SK-N-SH (cell line): ENCODE data around the gene ZG16B. TPM values are rescaled to one million over a fixed set of nuclear protein-coding genes. Genes with fewer than 3 reads are reported as not detected.

Experiments used
- CTCF ChIA-PET: fragments of 300-600, 350-600 bp; formaldehyde crosslinking; extraction: SDS; loops from one replicate; lab custom pipeline; 2021; lab: Yijun Ruan, JAX
- POLR2A ChIA-PET: fragments of 350-600 bp; sonication (Branson Sonifier 250); formaldehyde crosslinking; extraction: SDS; loops from one replicate; lab custom pipeline; 2020; ENCODE audit warnings: antibody characterized with exemption, inconsistent platforms; lab: Yijun Ruan, JAX
- DNase-seq: peaks from one replicate; pipeline ENCODE4 v3.0.0; 2012
- H2AFZ ChIP-seq: fragments of 200-600 bp; sonication (generic); 2 replicates; pipeline ENCODE4 v1.8.1; 2016; ENCODE audit warnings: antibody characterized with exemption, mild to moderate bottlenecking, low read depth
- H3F3A ChIP-seq: fragments of 200-600 bp; sonication (generic); replicated peaks from 2 replicates; pipeline ENCODE3; 2016; ENCODE audit warnings: antibody characterized with exemption, mild to moderate bottlenecking; ENCODE audit not compliant: insufficient read depth
- H3K27ac ChIP-seq, 2 experiments: fragments of 200-500 bp in 1 of 2; fragments of 200-600 bp in 1 of 2; sonication (Bioruptor generic) in 1 of 2; sonication (generic), shearing (Covaris generic) in 1 of 2; 2 replicates each; pipeline versions ENCODE4 v1.5.1 to v1.6.1; 2014 to 2016; ENCODE audit warnings: low read depth in 2 of 2, inconsistent platforms in 1 of 2, low read length in 1 of 2, mild to moderate bottlenecking in 1 of 2, mixed read lengths in 1 of 2
- H3K27me3 ChIP-seq: fragments of 200-600 bp; sonication (generic), shearing (Covaris generic); 2 replicates; pipeline ENCODE4 v1.6.1; 2016; ENCODE audit warnings: mixed run types; ENCODE audit not compliant: insufficient read depth
- H3K36me3 ChIP-seq, 2 experiments: fragments of 200-500 bp in 1 of 2; fragments of 200-600 bp in 1 of 2; sonication (Bioruptor generic) in 1 of 2; sonication (generic) in 1 of 2; replicated peaks in 1 of 2; 2 replicates each; pipeline versions ENCODE3 to v1.5.1; 2014 to 2016; ENCODE audit warnings: low read length in 1 of 2, mild to moderate bottlenecking in 1 of 2; ENCODE audit not compliant: insufficient read depth in 2 of 2, control insufficient read depth in 1 of 2
- H3K4me1 ChIP-seq, 2 experiments: fragments of 200-500 bp in 1 of 2; fragments of 200-600 bp in 1 of 2; sonication (Bioruptor generic) in 1 of 2; sonication (generic), shearing (Covaris generic) in 1 of 2; 2 replicates each; pipeline versions ENCODE4 v1.5.1 to v1.6.1; 2014 to 2016; ENCODE audit warnings: low read depth in 1 of 2, low read length in 1 of 2, mixed run types in 1 of 2; ENCODE audit not compliant: insufficient read depth in 2 of 2, control insufficient read depth in 1 of 2
- H3K4me2 ChIP-seq: fragments of 200-600 bp; sonication (generic), shearing (Covaris generic); 2 replicates; pipeline ENCODE4 v1.6.1; 2017; ENCODE audit warnings: mixed run types
- H3K4me3 ChIP-seq, 2 experiments: fragments of 200-500 bp in 1 of 2; fragments of 200-600 bp in 1 of 2; sonication (Bioruptor generic) in 1 of 2; sonication (generic), shearing (Covaris generic) in 1 of 2; 2 replicates each; pipeline versions ENCODE4 v1.5.1 to v1.8.1; 2014 to 2016; ENCODE audit warnings: low read depth in 2 of 2, inconsistent platforms in 1 of 2, low read length in 1 of 2, mild to moderate bottlenecking in 1 of 2, mixed read lengths in 1 of 2, moderate library complexity in 1 of 2
- H3K79me2 ChIP-seq: fragments of 200-600 bp; sonication (generic); 2 replicates; pipeline ENCODE4 v1.8.1; 2017; ENCODE audit warnings: mild to moderate bottlenecking; ENCODE audit not compliant: insufficient read depth
- H3K9ac ChIP-seq: fragments of 200-600 bp; sonication (generic); 2 replicates; pipeline ENCODE4 v1.6.1; 2017; ENCODE audit warnings: mixed run types
- H3K9me2 ChIP-seq: fragments of 200-600 bp; sonication (generic); 2 replicates; pipeline ENCODE4 v1.6.1; 2017; ENCODE audit warnings: mixed run types
- H3K9me3 ChIP-seq: fragments of 200-600 bp; sonication (generic); 2 replicates; pipeline ENCODE4 v1.6.1; 2017; ENCODE audit warnings: mixed run types, mild to moderate bottlenecking, moderate library complexity
- H4K20me1 ChIP-seq: fragments of 200-600 bp; sonication (generic); 2 replicates; pipeline ENCODE4 v1.6.1; 2017; ENCODE audit warnings: mild to moderate bottlenecking, mixed run types; ENCODE audit not compliant: insufficient read depth
- CHD2 ChIP-seq: fragments of 150-350 bp; IDR thresholded peaks from 2 replicates; pipeline ENCODE4 v1.6.1; 2018; ENCODE audit warnings: low read length; ENCODE audit not compliant: partially characterized antibody
- EP300 ChIP-seq, 2 experiments: IDR thresholded peaks; 2 replicates each; pipeline versions ENCODE4 v1.4.0 to v1.6.1; 2012; ENCODE audit warnings: borderline replicate concordance in 1 of 2, low read depth in 1 of 2, low read length in 1 of 2
- FOSL2 ChIP-seq: IDR thresholded peaks from 2 replicates; pipeline ENCODE4 v1.4.0; 2012; ENCODE audit warnings: low read depth, mild to moderate bottlenecking, moderate library complexity, borderline replicate concordance
- GATA2 ChIP-seq: sonication (generic); formaldehyde crosslinking; IDR thresholded peaks from 2 replicates; pipeline ENCODE4 v1.5.0; 2020; ENCODE audit warnings: mild to moderate bottlenecking, missing genetic modification reagents
- JUND ChIP-seq: IDR thresholded peaks from 2 replicates; pipeline ENCODE4 v1.4.0; 2012
- MXI1 ChIP-seq: IDR thresholded peaks from 2 replicates; pipeline ENCODE4 v1.6.1; 2012; ENCODE audit warnings: mild to moderate bottlenecking, low read depth, low read length, improper control_type of control experiment
- RCOR1 ChIP-seq: fragments of 150-350 bp; IDR thresholded peaks from 2 replicates; pipeline ENCODE4 v1.6.1; 2017; ENCODE audit warnings: antibody characterized with exemption, low read length
- SMC3 ChIP-seq: IDR thresholded peaks from 2 replicates; pipeline ENCODE4 v1.6.1; 2012; ENCODE audit warnings: low read depth, low read length, improper control_type of control experiment
- TAF1 ChIP-seq: IDR thresholded peaks from 2 replicates; pipeline ENCODE4 v1.6.1; 2012; ENCODE audit warnings: low read depth, mild to moderate bottlenecking, low read length, moderate library complexity, borderline replicate concordance
- TEAD4 ChIP-seq: IDR thresholded peaks from 2 replicates; pipeline ENCODE4 v1.4.0; 2012; ENCODE audit warnings: mild to moderate bottlenecking, borderline replicate concordance; ENCODE audit not compliant: insufficient read depth
- WGBS: methylation state at CpG from one replicate; pipeline ENCODE4 v1.1.6; 2017; ENCODE audit warnings: low lambda C conversion rate; 5-methylcytosine and 5-hydroxymethylcytosine counted together
- polyA plus RNA-seq, 3 experiments: library from polyadenylated mRNA; depleted of rRNA; stranded (reverse); fragments of >200 nt; gene quantifications; 2 replicates each; pipeline ENCODE4 v1.2.3, GENCODE V29; 2012
- TF ChIP-seq, protein P1 (sequence below): fragments of 200-600 bp; sonication (generic); IDR thresholded peaks from 2 replicates; pipeline ENCODE4 v1.6.1; 2017; ENCODE audit warnings: antibody characterized with exemption, mild to moderate bottlenecking, moderate library complexity
- TF ChIP-seq, protein P2 (sequence below): IDR thresholded peaks from 2 replicates; pipeline ENCODE4 v1.6.1; 2012; ENCODE audit warnings: mild to moderate bottlenecking, low read depth, low read length, moderate library complexity
- TF ChIP-seq, protein P3 (sequence below): fragments of 150-350 bp; IDR thresholded peaks from 2 replicates; pipeline ENCODE4 v1.6.1; 2017; ENCODE audit warnings: antibody characterized with exemption, low read length, low read depth, borderline replicate concordance
- TF ChIP-seq, protein P4 (sequence below): IDR thresholded peaks from 2 replicates; pipeline ENCODE4 v1.4.0; 2012; ENCODE audit warnings: low read depth, borderline replicate concordance

ZG16B gene
- polyA plus RNA-seq, 1 of the 3 experiments (the other 2 are of a cell fraction): 0.26 TPM

DNA sequence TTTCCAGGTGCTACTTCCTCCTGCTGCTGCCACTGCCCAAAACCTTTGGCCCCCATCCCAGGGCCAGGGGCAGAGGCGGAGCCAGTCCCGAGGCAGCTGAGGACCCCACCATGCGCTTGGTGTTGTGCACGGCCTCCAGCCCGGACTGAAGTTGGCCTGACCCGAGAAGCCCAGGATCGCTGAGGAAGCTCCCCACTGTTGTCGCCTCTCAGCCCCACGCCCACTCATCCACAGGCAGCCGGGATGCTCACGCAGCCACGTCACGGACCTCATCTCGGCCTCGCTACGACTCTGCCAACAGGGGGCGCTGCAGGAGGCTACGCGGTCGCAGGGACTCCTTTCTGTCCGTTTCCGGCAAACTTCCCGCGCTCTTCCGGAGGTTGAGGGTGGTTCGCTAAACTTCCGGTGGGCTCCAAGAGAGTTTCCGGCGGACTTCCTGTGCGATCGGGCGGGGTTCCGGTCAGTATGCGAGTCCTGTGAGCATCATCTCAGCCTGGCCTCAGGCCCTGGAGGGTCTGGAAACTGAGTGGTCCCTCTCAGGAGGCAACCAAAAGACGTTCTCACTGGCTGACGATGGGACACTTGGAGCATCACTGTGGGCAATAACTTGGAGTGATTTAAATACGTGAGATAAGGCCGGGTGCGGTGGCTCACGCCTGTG, 12.4 kb downstream of the ZG16B start:
- no peaks in the 10 kb centered on the region for H3K36me3 ChIP-seq
- H3K9ac ChIP-seq: no peak overlapping the region
- TF ChIP-seq CHD2: no peak
- TF ChIP-seq, protein P1, sequence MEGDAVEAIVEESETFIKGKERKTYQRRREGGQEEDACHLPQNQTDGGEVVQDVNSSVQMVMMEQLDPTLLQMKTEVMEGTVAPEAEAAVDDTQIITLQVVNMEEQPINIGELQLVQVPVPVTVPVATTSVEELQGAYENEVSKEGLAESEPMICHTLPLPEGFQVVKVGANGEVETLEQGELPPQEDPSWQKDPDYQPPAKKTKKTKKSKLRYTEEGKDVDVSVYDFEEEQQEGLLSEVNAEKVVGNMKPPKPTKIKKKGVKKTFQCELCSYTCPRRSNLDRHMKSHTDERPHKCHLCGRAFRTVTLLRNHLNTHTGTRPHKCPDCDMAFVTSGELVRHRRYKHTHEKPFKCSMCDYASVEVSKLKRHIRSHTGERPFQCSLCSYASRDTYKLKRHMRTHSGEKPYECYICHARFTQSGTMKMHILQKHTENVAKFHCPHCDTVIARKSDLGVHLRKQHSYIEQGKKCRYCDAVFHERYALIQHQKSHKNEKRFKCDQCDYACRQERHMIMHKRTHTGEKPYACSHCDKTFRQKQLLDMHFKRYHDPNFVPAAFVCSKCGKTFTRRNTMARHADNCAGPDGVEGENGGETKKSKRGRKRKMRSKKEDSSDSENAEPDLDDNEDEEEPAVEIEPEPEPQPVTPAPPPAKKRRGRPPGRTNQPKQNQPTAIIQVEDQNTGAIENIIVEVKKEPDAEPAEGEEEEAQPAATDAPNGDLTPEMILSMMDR: peak; percentile 50
- DNase-seq: peak; percentile 55
- ChIA-PET CTCF (interaction anchor here (1.0 to 2.4 kb wide), 3 partner anchors 19 to 26 kb away, joined by 3 to 11 read pairs (median 6); no protein-coding TSS in a partner anchor), POLR2A (no interaction called here)
- H2AFZ ChIP-seq: no peak overlapping the region
- H3K4me2 ChIP-seq: no peak overlapping the region
- H3K79me2 ChIP-seq: no peaks in the 10 kb centered on the region
- H3K4me3 ChIP-seq: no peak overlapping the region
- 83% methylated on average over 33 of the region's 40 CpGs for WGBS
- H3K9me3 ChIP-seq: no peaks in the 10 kb centered on the region
- H3K9me2 ChIP-seq: no peaks in the 10 kb centered on the region
- H3K27ac ChIP-seq: no peak overlapping the region
- no peaks in the 10 kb centered on the region for H3K27me3 ChIP-seq
- no peaks in the 10 kb centered on the region for H3F3A ChIP-seq
- no peaks in the 10 kb centered on the region for H4K20me1 ChIP-seq
- no peaks in the 10 kb centered on the region; a peak in 1 of 4 replicates for H3K4me1 ChIP-seq

DNA sequence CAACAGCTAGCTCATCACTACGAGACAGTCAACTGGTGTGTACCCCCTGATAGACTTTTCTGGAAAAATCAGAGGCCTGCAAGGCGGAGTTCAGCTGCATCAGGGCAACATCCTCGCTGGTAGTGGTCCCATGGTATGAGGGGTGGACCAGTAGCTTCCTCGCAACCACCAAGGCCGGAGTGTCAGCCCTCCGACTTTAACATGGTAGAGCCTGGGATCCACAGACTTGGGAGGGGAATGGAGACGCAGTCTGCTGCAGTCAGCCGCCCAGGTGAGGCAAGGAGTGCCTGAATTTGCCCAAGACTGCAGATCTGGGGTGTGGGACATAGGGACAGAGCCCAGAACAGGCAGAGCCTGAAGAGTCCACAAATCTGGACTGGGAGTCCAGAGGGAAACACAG, 13.4 kb downstream of the ZG16B start:
- DNase-seq: no peak
- no peaks in the 10 kb centered on the region for H3K9me3 ChIP-seq
- H2AFZ ChIP-seq: no peak overlapping the region
- no peaks in the 10 kb centered on the region for H3F3A ChIP-seq
- H3K27ac ChIP-seq: no peak overlapping the region
- no peaks in the 10 kb centered on the region; the same call in 1 of the 2 replicates for H3K27me3 ChIP-seq
- no peaks in the 10 kb centered on the region for H4K20me1 ChIP-seq
- no peaks in the 10 kb centered on the region for H3K79me2 ChIP-seq
- WGBS: 66% methylated on average over 7 of the region's 8 CpGs
- H3K4me3 ChIP-seq: no peak overlapping the region
- POLR2A ChIA-PET: no interaction called here
- H3K9ac ChIP-seq: no peak overlapping the region
- no peaks in the 10 kb centered on the region for H3K9me2 ChIP-seq
- H3K4me1 ChIP-seq: no peaks in the 10 kb centered on the region; a peak in 1 of 4 replicates
- no peak overlapping the region for H3K4me2 ChIP-seq
- CTCF ChIA-PET: interaction anchor here (1.9 to 3.0 kb wide), 3 partner anchors 20 to 25 kb away, joined by 6 to 11 read pairs (median 11); no protein-coding TSS in a partner anchor
- no peaks in the 10 kb centered on the region for H3K36me3 ChIP-seq
- TF ChIP-seq SMC3 (no peak), RCOR1 (no peak), JUND (no peak), FOSL2 (no peak), TAF1 (no peak), GATA2 (no peak), MXI1 (no peak), EP300 (IDR thresholded peaks at IDR 0.05; ENCODE audit: borderline replicate concordance in 1 of 2, low read depth in 1 of 2, low read length in 1 of 2) (no peak), TEAD4 (no peak)
- TF ChIP-seq, protein P2, sequence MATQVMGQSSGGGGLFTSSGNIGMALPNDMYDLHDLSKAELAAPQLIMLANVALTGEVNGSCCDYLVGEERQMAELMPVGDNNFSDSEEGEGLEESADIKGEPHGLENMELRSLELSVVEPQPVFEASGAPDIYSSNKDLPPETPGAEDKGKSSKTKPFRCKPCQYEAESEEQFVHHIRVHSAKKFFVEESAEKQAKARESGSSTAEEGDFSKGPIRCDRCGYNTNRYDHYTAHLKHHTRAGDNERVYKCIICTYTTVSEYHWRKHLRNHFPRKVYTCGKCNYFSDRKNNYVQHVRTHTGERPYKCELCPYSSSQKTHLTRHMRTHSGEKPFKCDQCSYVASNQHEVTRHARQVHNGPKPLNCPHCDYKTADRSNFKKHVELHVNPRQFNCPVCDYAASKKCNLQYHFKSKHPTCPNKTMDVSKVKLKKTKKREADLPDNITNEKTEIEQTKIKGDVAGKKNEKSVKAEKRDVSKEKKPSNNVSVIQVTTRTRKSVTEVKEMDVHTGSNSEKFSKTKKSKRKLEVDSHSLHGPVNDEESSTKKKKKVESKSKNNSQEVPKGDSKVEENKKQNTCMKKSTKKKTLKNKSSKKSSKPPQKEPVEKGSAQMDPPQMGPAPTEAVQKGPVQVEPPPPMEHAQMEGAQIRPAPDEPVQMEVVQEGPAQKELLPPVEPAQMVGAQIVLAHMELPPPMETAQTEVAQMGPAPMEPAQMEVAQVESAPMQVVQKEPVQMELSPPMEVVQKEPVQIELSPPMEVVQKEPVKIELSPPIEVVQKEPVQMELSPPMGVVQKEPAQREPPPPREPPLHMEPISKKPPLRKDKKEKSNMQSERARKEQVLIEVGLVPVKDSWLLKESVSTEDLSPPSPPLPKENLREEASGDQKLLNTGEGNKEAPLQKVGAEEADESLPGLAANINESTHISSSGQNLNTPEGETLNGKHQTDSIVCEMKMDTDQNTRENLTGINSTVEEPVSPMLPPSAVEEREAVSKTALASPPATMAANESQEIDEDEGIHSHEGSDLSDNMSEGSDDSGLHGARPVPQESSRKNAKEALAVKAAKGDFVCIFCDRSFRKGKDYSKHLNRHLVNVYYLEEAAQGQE: no peak
- TF ChIP-seq, protein P3, sequence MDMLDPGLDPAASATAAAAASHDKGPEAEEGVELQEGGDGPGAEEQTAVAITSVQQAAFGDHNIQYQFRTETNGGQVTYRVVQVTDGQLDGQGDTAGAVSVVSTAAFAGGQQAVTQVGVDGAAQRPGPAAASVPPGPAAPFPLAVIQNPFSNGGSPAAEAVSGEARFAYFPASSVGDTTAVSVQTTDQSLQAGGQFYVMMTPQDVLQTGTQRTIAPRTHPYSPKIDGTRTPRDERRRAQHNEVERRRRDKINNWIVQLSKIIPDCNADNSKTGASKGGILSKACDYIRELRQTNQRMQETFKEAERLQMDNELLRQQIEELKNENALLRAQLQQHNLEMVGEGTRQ: no peak
- TF ChIP-seq, protein P4, sequence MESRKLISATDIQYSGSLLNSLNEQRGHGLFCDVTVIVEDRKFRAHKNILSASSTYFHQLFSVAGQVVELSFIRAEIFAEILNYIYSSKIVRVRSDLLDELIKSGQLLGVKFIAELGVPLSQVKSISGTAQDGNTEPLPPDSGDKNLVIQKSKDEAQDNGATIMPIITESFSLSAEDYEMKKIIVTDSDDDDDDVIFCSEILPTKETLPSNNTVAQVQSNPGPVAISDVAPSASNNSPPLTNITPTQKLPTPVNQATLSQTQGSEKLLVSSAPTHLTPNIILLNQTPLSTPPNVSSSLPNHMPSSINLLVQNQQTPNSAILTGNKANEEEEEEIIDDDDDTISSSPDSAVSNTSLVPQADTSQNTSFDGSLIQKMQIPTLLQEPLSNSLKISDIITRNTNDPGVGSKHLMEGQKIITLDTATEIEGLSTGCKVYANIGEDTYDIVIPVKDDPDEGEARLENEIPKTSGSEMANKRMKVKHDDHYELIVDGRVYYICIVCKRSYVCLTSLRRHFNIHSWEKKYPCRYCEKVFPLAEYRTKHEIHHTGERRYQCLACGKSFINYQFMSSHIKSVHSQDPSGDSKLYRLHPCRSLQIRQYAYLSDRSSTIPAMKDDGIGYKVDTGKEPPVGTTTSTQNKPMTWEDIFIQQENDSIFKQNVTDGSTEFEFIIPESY: no peak
- TF ChIP-seq, protein P1: no peak
